ENCODE results near the gene ZBTB44. TPM values are rescaled to one million over a fixed set of nuclear protein-coding genes. Genes with fewer than 3 reads are reported as not detected.

Gene ZBTB44
- total RNA-seq, 4 donors from 2014 or later: 48.8 to 72.3 (median 60.1) TPM

DNA sequence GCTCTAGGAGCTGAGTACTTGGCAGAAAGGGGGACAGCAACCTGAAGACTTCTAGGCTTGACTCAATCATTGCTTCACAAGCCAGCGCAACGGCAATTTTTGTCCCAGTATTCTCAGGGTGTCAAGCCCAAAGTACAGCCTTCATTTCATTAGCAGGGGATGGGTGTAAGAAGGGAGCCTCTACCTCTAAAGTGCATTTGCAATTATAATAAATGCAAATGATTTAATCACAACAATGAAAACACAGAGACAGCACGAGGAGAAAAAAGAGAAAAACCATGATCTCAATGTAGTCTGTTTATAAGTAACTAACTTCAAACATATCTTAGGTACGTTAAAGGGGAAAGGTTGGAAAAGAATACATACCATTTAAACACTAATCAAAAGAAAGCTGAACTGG, 34.7 kb downstream of the ZBTB44 start:
- Histone ChIP-seq H3K4me3 (no peak overlapping the region), H3K27me3 (no peaks in the 10 kb centered on the region), H3K4me1 (no peaks in the 10 kb centered on the region), H3K36me3 (no peaks in the 10 kb centered on the region), H3K27ac (no peak overlapping the region), H3K9me3 (peaks cover 0 to 9% (median 0%) of the 10 kb centered on the region in 3 donors)
- ATAC-seq: no peak
- WGBS, 2 donors (ENCODE audit: low coverage in 1 of 2): 73 to 91% methylated on average over 2 to 4 of the region's 4 CpGs
- TF ChIP-seq POLR2A (IDR thresholded peaks at IDR 0.05): no peak
- TF ChIP-seq POLR2AphosphoS5 (IDR thresholded peaks at IDR 0.05): no peak
- TF ChIP-seq, protein P1, sequence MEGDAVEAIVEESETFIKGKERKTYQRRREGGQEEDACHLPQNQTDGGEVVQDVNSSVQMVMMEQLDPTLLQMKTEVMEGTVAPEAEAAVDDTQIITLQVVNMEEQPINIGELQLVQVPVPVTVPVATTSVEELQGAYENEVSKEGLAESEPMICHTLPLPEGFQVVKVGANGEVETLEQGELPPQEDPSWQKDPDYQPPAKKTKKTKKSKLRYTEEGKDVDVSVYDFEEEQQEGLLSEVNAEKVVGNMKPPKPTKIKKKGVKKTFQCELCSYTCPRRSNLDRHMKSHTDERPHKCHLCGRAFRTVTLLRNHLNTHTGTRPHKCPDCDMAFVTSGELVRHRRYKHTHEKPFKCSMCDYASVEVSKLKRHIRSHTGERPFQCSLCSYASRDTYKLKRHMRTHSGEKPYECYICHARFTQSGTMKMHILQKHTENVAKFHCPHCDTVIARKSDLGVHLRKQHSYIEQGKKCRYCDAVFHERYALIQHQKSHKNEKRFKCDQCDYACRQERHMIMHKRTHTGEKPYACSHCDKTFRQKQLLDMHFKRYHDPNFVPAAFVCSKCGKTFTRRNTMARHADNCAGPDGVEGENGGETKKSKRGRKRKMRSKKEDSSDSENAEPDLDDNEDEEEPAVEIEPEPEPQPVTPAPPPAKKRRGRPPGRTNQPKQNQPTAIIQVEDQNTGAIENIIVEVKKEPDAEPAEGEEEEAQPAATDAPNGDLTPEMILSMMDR (IDR thresholded peaks at IDR 0.05): no peak
- no peak for TF ChIP-seq EP300 (IDR thresholded peaks at IDR 0.05)

DNA sequence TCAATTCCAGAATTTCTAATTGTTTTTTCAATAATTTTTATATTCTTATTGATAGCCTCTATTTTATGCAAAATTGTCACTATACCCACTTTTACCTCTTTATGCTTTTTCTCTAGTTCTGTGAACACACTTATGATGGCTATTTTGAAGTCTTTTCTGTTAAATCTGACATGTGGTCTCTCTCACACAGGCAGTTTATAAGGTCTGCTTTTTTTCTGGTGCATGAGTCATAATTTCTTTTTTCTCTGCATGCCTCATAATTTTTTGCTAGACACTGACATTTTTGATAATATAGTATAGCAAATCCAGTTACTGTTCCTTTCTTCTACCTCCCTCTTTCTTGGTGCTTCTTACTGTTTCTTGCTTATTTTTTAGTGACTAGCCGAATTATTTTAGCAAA, 36.0 kb downstream of the ZBTB44 start:
- Histone ChIP-seq H3K27me3 (no peaks in the 10 kb centered on the region), H3K9me3 (peaks cover 0 to 9% (median 0%) of the 10 kb centered on the region in 3 donors), H3K4me3 (no peak overlapping the region), H3K27ac (no peak overlapping the region), H3K4me1 (no peaks in the 10 kb centered on the region), H3K36me3 (no peaks in the 10 kb centered on the region)
- 88% methylated on average over 1 of the region's 1 CpG; no CpG with 5 or more reads in 1 of the 2 donors for WGBS, 2 donors (ENCODE audit: low coverage in 1 of 2)
- TF ChIP-seq EP300 (IDR thresholded peaks at IDR 0.05) (no peak), POLR2A (IDR thresholded peaks at IDR 0.05) (no peak), POLR2AphosphoS5 (IDR thresholded peaks at IDR 0.05) (no peak)
- TF ChIP-seq, protein P1 (IDR thresholded peaks at IDR 0.05): no peak
- ATAC-seq: no peak

DNA sequence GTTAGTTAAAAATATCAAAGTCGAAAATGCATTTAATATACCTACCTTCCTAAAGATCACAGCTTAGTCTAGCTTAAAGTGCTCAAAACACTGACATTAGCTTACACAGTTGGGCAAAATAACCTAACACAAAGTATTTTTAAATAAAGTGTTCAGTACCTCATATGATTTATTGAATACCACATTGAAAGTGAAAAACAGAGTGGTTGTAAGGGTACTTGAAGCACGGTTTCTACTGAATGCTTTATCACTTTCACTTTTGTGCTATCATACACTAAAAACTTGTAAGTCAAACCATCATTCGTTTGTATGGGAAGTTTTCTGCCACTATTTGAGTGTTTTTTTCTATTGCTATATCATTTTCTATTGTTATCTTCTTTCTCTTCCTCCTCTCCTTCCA, 36.6 kb downstream of the ZBTB44 start:
- ATAC-seq: no peak
- no peak overlapping the region for H3K27ac ChIP-seq
- no peaks in the 10 kb centered on the region for H3K36me3 ChIP-seq
- no peaks in the 10 kb centered on the region for H3K4me1 ChIP-seq
- peaks cover 0 to 9% (median 0%) of the 10 kb centered on the region in 3 donors for H3K9me3 ChIP-seq
- no peaks in the 10 kb centered on the region for H3K27me3 ChIP-seq
- 92 to 100% methylated on average over 3 of the region's 3 CpGs for WGBS, 2 donors (ENCODE audit: low coverage in 1 of 2)
- no peak overlapping the region for H3K4me3 ChIP-seq
- TF ChIP-seq POLR2AphosphoS5 (IDR thresholded peaks at IDR 0.05): no peak
- no peak for TF ChIP-seq POLR2A (IDR thresholded peaks at IDR 0.05)
- TF ChIP-seq, protein P1 (IDR thresholded peaks at IDR 0.05): no peak
- no peak for TF ChIP-seq EP300 (IDR thresholded peaks at IDR 0.05)

DNA sequence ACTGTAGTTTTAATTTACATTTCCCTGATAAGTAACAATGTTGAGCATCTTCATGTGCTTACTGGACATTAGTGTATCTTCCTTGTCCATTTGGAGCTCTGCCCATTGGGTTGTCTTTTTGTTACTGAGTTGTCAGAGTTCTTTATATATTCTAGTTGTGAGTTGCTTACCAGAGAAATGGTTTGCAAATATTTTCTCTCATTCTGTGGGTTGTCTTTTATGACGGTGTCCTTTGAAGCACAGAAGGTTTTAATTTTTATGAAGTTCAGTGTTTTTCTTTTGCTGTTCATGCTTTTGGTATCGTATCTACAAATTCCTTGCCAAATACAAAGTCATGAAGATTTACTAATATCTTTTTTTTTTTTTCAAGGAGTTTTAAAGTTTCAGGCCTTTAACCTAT, 42.4 kb downstream of the ZBTB44 start:
- WGBS, 2 donors (ENCODE audit: low coverage in 1 of 2): 67 to 73% methylated on average over 2 of the region's 2 CpGs
- Histone ChIP-seq H3K36me3 (peaks cover 0 to 17% of the 10 kb centered on the region in 2 donors), H3K27me3 (no peaks in the 10 kb centered on the region), H3K4me1 (peaks cover 0 to 11% (median 0%) of the 10 kb centered on the region in 3 donors), H3K27ac (no peak overlapping the region), H3K4me3 (no peak overlapping the region), H3K9me3 (no peaks in the 10 kb centered on the region)
- TF ChIP-seq POLR2A (IDR thresholded peaks at IDR 0.05) (no peak), EP300 (IDR thresholded peaks at IDR 0.05) (no peak), POLR2AphosphoS5 (IDR thresholded peaks at IDR 0.05) (no peak)
- TF ChIP-seq, protein P1 (IDR thresholded peaks at IDR 0.05): no peak
- no peak for ATAC-seq

DNA sequence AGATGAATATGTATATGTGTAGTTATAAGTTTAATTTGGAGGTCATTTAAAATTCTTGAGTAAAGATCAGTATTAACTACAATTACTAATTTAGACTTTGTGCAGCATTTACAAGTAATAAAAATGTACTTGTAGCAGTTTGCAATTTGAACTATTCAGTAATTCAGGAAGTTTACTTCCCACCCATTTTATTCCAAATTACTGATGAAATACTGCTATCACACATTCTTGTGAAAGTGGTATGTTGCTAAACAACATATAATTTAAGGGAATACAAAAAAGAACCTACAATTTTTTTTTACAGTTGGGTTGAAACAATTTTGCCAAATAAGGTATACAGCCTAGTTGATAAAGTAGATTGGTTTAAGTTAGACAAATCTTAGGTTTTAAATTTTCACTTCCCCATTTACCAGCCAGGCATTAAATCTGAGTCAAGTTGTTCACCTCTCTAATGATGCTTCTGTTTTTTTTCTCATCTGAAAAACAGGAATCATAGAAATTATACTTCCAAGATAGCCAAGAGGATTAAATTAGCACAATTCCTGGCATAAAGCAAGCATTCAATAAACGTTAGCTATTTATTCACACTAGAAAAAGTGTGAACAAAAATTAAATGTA, 45.3 kb downstream of the ZBTB44 start:
- WGBS, 2 donors (ENCODE audit: low coverage in 1 of 2): 10 to 33% methylated on average over 1 of the region's 1 CpG
- no peaks in the 10 kb centered on the region for H3K27me3 ChIP-seq
- peaks cover 0 to 11% (median 0%) of the 10 kb centered on the region in 3 donors for H3K4me1 ChIP-seq
- H3K9me3 ChIP-seq: no peaks in the 10 kb centered on the region
- no peak overlapping the region for H3K27ac ChIP-seq
- no peak for ATAC-seq
- TF ChIP-seq POLR2AphosphoS5 (IDR thresholded peaks at IDR 0.05): no peak
- TF ChIP-seq EP300 (IDR thresholded peaks at IDR 0.05): no peak
- TF ChIP-seq POLR2A (IDR thresholded peaks at IDR 0.05): no peak
- TF ChIP-seq, protein P1 (IDR thresholded peaks at IDR 0.05): no peak
- H3K4me3 ChIP-seq: no peak overlapping the region
- peaks cover 0 to 37% of the 10 kb centered on the region in 2 donors for H3K36me3 ChIP-seq
